Measurements from ENCODE around the gene CD52. TPM values are rescaled to one million over a fixed set of nuclear protein-coding genes. Genes with fewer than 3 reads are reported as not detected.

The CD52 gene
- polyA plus RNA-seq, 1 donor (not counting 4 experiments of a cell fraction or from before 2014, with no cell fraction given): 0.22 TPM

- Histone ChIP-seq H3K4me2 (ENCODE audit: control insufficient read depth, extremely low read depth, insufficient read depth, low read depth, low read length) (peak overlapping the region; percentile 29), H3K9me1 (ENCODE audit: control insufficient read depth, extremely low read depth, insufficient read depth, low read length) (no peaks in the 10 kb centered on the region), H4K20me1 (ENCODE audit: control insufficient read depth, extremely low read depth, insufficient read depth, low read length) (no peaks in the 10 kb centered on the region), H3K27me3 (ENCODE audit: control insufficient read depth, extremely low read depth, insufficient read depth, low read length) (no peaks in the 10 kb centered on the region), H3K4me3 (ENCODE audit: control insufficient read depth in 2 of 3, extremely low read depth in 1 of 3, insufficient read depth in 2 of 3, low read depth in 1 of 3, low read length in 3 of 3) (no peak overlapping the region), H3K79me2 (ENCODE audit: control insufficient read depth, insufficient read depth, low read length) (no peaks in the 10 kb centered on the region), H2AFZ (ENCODE audit: control insufficient read depth, low read length) (no peak overlapping the region), H3K9me3 (ENCODE audit: control insufficient read depth, low read depth, low read length) (no peaks in the 10 kb centered on the region), H3K36me3 (ENCODE audit: control insufficient read depth in 2 of 2, extremely low read depth in 1 of 2, insufficient read depth in 2 of 2, low read length in 2 of 2) (peaks cover 0 to 24% of the 10 kb centered on the region in 2 experiments), H3K9ac (ENCODE audit: control insufficient read depth, extremely low read depth, insufficient read depth, low read length) (peak overlapping the region; percentile 36), H3K27ac (ENCODE audit: control insufficient read depth, insufficient read depth, low read length) (no peak overlapping the region), H3K4me1 (ENCODE audit: control insufficient read depth, extremely low read depth, insufficient read depth, low read length) (peaks cover 7% of the 10 kb centered on the region)
- dilution Hi-C loops (cut with MboI; ENCODE audit: extremely low pct_ligation_motif_present, low sequenced_read_pairs): no loop called here
- TF ChIP-seq EZH2 (IDR thresholded peaks at IDR 0.05; ENCODE audit: low read length): no peak
- TF ChIP-seq, protein P1, sequence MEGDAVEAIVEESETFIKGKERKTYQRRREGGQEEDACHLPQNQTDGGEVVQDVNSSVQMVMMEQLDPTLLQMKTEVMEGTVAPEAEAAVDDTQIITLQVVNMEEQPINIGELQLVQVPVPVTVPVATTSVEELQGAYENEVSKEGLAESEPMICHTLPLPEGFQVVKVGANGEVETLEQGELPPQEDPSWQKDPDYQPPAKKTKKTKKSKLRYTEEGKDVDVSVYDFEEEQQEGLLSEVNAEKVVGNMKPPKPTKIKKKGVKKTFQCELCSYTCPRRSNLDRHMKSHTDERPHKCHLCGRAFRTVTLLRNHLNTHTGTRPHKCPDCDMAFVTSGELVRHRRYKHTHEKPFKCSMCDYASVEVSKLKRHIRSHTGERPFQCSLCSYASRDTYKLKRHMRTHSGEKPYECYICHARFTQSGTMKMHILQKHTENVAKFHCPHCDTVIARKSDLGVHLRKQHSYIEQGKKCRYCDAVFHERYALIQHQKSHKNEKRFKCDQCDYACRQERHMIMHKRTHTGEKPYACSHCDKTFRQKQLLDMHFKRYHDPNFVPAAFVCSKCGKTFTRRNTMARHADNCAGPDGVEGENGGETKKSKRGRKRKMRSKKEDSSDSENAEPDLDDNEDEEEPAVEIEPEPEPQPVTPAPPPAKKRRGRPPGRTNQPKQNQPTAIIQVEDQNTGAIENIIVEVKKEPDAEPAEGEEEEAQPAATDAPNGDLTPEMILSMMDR (optimal IDR thresholded peaks at IDR 0.05 in 1 of 3, IDR thresholded peaks at IDR 0.05 in 1 of 3, conservative IDR thresholded peaks at IDR 0.05 in 1 of 3; ENCODE audit: extremely low read depth in 1 of 3, insufficient read depth in 2 of 3, low read length in 3 of 3): no peak
- FAIRE-seq (no peak), DNase-seq (ENCODE audit: low read depth, low spot score) (no peak)
Observed at GRCh38 chr1:26320896-26321295, 3.1 kb downstream of the CD52 start.

GRCh38 chr1:26321315-26322041, 3.7 kb downstream of the CD52 start:
- Histone ChIP-seq H3K4me2 (ENCODE audit: control insufficient read depth, extremely low read depth, insufficient read depth, low read depth, low read length) (peak overlapping the region; percentile 29), H3K27ac (ENCODE audit: control insufficient read depth, insufficient read depth, low read length) (no peak overlapping the region), H3K4me1 (ENCODE audit: control insufficient read depth, extremely low read depth, insufficient read depth, low read length) (peaks cover 7% of the 10 kb centered on the region), H3K9me1 (ENCODE audit: control insufficient read depth, extremely low read depth, insufficient read depth, low read length) (no peaks in the 10 kb centered on the region), H3K27me3 (ENCODE audit: control insufficient read depth, extremely low read depth, insufficient read depth, low read length) (no peaks in the 10 kb centered on the region), H3K9ac (ENCODE audit: control insufficient read depth, extremely low read depth, insufficient read depth, low read length) (peak overlapping the region; percentile 36), H3K9me3 (ENCODE audit: control insufficient read depth, low read depth, low read length) (no peaks in the 10 kb centered on the region), H3K4me3 (ENCODE audit: control insufficient read depth in 2 of 3, extremely low read depth in 1 of 3, insufficient read depth in 2 of 3, low read depth in 1 of 3, low read length in 3 of 3) (no peak overlapping the region), H2AFZ (ENCODE audit: control insufficient read depth, low read length) (peak overlapping the region; percentile 71), H3K36me3 (ENCODE audit: control insufficient read depth in 2 of 2, extremely low read depth in 1 of 2, insufficient read depth in 2 of 2, low read length in 2 of 2) (peaks cover 0 to 24% of the 10 kb centered on the region in 2 experiments), H4K20me1 (ENCODE audit: control insufficient read depth, extremely low read depth, insufficient read depth, low read length) (no peaks in the 10 kb centered on the region), H3K79me2 (ENCODE audit: control insufficient read depth, insufficient read depth, low read length) (no peaks in the 10 kb centered on the region)
- TF ChIP-seq EZH2 (IDR thresholded peaks at IDR 0.05; ENCODE audit: low read length): no peak
- TF ChIP-seq, protein P1 (optimal IDR thresholded peaks at IDR 0.05 in 1 of 3, IDR thresholded peaks at IDR 0.05 in 1 of 3, conservative IDR thresholded peaks at IDR 0.05 in 1 of 3; ENCODE audit: extremely low read depth in 1 of 3, insufficient read depth in 2 of 3, low read length in 3 of 3): peak; percentile 86 to 89 (median 87)
- FAIRE-seq: peak; percentile 84
- dilution Hi-C loops (cut with MboI; ENCODE audit: extremely low pct_ligation_motif_present, low sequenced_read_pairs): no loop called here
- no peak for DNase-seq (ENCODE audit: low read depth, low spot score)
